Gastrocnemius medialis (tissue), 4 donors: ENCODE results near the gene SIRT6.

Source experiments
- POLR2A ChIP-seq, 2 donors: fragments of 450-650 bp; IDR thresholded peaks; one replicate each; pipeline ENCODE4 v1.6.1; 2017; ENCODE audit warnings: antibody characterized with exemption in 2 of 2, mild to moderate bottlenecking in 2 of 2, moderate library complexity in 2 of 2
- TF ChIP-seq, protein P1 (sequence below), 5 experiments: fragments of 450-650 bp in 3 of 5; fragments of 200-600 bp in 2 of 5; sonication (generic) in 2 of 5; IDR thresholded peaks in 4 of 5; conservative IDR thresholded peaks in 1 of 5; 1 replicate in 4 of 5; 2 replicates in 1 of 5; pipeline ENCODE4 v1.5.1; 2016 to 2019; ENCODE audit warnings: antibody characterized with exemption in 5 of 5, mild to moderate bottlenecking in 3 of 5, moderate library complexity in 3 of 5

GRCh38 chr19:4228765-4229178 lies 46.4 kb upstream of the SIRT6 start:
- TF ChIP-seq POLR2A (IDR thresholded peaks at IDR 0.05), result no peak
- TF ChIP-seq, protein P1, sequence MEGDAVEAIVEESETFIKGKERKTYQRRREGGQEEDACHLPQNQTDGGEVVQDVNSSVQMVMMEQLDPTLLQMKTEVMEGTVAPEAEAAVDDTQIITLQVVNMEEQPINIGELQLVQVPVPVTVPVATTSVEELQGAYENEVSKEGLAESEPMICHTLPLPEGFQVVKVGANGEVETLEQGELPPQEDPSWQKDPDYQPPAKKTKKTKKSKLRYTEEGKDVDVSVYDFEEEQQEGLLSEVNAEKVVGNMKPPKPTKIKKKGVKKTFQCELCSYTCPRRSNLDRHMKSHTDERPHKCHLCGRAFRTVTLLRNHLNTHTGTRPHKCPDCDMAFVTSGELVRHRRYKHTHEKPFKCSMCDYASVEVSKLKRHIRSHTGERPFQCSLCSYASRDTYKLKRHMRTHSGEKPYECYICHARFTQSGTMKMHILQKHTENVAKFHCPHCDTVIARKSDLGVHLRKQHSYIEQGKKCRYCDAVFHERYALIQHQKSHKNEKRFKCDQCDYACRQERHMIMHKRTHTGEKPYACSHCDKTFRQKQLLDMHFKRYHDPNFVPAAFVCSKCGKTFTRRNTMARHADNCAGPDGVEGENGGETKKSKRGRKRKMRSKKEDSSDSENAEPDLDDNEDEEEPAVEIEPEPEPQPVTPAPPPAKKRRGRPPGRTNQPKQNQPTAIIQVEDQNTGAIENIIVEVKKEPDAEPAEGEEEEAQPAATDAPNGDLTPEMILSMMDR (IDR thresholded peaks at IDR 0.05 in 4 of 5, conservative IDR thresholded peaks at IDR 0.05 in 1 of 5), result no peak
